Tibial artery (tissue), 4 donors: ENCODE results near the gene GABRE.

ENCODE experiments used
- DNase-seq, 2 donors: peaks; one replicate each; pipeline ENCODE4 v3.0.0-alpha.2; 2019
- H3K27ac ChIP-seq, 2 donors: fragments of 200-600 bp; sonication (generic) in 1 of 2; 1 replicate in 1 of 2; 2 replicates in 1 of 2; pipeline ENCODE4 v1.5.1; 2018 to 2019; ENCODE audit warnings: mild to moderate bottlenecking in 1 of 2
- H3K27me3 ChIP-seq, 2 donors: fragments of 200-600 bp; sonication (generic) in 1 of 2; one replicate each; pipeline versions ENCODE4 v1.5.1 to v1.6.0; 2016 to 2019
- H3K36me3 ChIP-seq, 3 donors: fragments of 200-600 bp; sonication (generic) in 2 of 3; one replicate each; pipeline ENCODE4 v1.5.1; 2016 to 2019; ENCODE audit warnings: mild to moderate bottlenecking in 2 of 3
- H3K4me1 ChIP-seq, 4 donors: fragments of 200-600 bp; sonication (generic) in 2 of 4; 1 replicate in 3 of 4; 2 replicates in 1 of 4; pipeline ENCODE4 v1.5.1; 2016 to 2019
- H3K4me3 ChIP-seq, 2 donors: fragments of 200-600 bp; sonication (generic) in 1 of 2; 1 replicate in 1 of 2; 2 replicates in 1 of 2; pipeline ENCODE4 v1.5.1; 2018 to 2019; ENCODE audit warnings: mild to moderate bottlenecking in 2 of 2
- H3K9me3 ChIP-seq, 3 donors: fragments of 200-600 bp; sonication (generic) in 1 of 3; one replicate each; pipeline ENCODE4 v1.5.1; 2016 to 2019
- intact Hi-C: fragments of 100-400 bp; cut with DNase I; formaldehyde crosslinking; loops from one replicate; pipeline ENCODE4 v1.15.0; 2023; ENCODE audit warnings: low total_unique reads
- TF ChIP-seq, protein P1 (sequence below), 2 experiments: fragments of 200-600 bp in 1 of 2; fragments of 450-650 bp in 1 of 2; IDR thresholded peaks; one replicate each; pipeline ENCODE4 v1.5.1; 2017 to 2019; ENCODE audit warnings: antibody characterized with exemption in 2 of 2, mild to moderate bottlenecking in 1 of 2, moderate library complexity in 1 of 2

GABRE gene

DNA sequence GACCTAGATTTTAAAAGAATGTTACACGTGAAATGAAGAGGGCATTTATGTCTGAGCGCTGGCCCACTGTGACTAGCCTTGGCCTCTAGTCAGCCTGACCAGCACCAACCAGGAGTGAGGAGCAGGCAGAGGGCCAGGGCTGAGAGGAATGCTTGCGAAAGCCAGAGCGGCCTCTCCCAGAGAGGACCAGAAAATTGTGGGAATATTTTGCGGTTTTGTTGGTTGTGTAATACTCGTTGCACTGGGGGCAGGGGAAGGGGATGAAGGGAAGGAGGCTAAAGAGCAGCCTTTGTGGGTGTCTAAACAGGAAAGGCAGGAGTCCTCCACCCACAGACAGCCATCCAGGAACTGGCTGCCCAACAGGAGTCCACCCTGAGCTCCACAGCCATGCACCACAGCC is 3.8 kb downstream of the GABRE start:
- no peak overlapping the region for H3K4me3 ChIP-seq
- H3K9me3 ChIP-seq: no peaks in the 10 kb centered on the region
- peak overlapping the region in 1 of 2 donors; percentile 59 for H3K27ac ChIP-seq
- H3K27me3 ChIP-seq: no peaks in the 10 kb centered on the region
- DNase-seq: peak; percentile 77 to 89
- peaks cover 0 to 20% (median 6%) of the 10 kb centered on the region in 3 donors for H3K36me3 ChIP-seq
- TF ChIP-seq, protein P1, sequence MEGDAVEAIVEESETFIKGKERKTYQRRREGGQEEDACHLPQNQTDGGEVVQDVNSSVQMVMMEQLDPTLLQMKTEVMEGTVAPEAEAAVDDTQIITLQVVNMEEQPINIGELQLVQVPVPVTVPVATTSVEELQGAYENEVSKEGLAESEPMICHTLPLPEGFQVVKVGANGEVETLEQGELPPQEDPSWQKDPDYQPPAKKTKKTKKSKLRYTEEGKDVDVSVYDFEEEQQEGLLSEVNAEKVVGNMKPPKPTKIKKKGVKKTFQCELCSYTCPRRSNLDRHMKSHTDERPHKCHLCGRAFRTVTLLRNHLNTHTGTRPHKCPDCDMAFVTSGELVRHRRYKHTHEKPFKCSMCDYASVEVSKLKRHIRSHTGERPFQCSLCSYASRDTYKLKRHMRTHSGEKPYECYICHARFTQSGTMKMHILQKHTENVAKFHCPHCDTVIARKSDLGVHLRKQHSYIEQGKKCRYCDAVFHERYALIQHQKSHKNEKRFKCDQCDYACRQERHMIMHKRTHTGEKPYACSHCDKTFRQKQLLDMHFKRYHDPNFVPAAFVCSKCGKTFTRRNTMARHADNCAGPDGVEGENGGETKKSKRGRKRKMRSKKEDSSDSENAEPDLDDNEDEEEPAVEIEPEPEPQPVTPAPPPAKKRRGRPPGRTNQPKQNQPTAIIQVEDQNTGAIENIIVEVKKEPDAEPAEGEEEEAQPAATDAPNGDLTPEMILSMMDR (IDR thresholded peaks at IDR 0.05): no peak
- intact Hi-C loops: loop anchor here (10.0 kb wide), 1 partner anchor 576 kb away; the partner anchor contains the start of gene VMA21
- H3K4me1 ChIP-seq: peaks cover 0 to 30% (median 2%) of the 10 kb centered on the region in 4 donors

DNA sequence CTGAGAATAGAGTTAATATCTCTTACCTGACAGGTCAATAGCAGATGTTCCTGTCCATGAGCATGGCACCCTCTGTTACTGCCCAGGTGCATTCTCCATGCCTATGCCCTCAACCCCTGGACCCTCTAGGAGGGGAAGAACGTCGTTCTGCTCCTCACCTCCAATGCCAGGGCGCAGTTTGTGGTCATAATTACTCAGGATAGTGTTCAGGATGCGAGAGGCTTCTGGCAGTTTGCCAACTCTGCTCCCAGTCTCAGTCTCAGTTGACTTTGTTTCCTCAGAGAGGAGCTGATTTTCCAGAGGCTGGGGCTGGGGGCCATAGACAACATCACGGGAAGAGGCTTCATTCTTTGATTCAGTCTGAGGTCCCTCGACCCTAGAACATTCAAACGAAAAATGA is 4.4 kb downstream of the GABRE start:
- intact Hi-C loops: loop anchor here (10.0 kb wide), 1 partner anchor 575 kb away; the partner anchor contains the start of gene VMA21
- peaks cover 0 to 30% (median 2%) of the 10 kb centered on the region in 4 donors for H3K4me1 ChIP-seq
- H3K27ac ChIP-seq: peak overlapping the region in 1 of 2 donors; percentile 59
- H3K9me3 ChIP-seq: no peaks in the 10 kb centered on the region
- peak in 1 of 2 donors; percentile 20 for DNase-seq
- no peak overlapping the region for H3K4me3 ChIP-seq
- TF ChIP-seq, protein P1 (IDR thresholded peaks at IDR 0.05): no peak
- H3K27me3 ChIP-seq: no peaks in the 10 kb centered on the region
- H3K36me3 ChIP-seq: peaks cover 0 to 20% (median 6%) of the 10 kb centered on the region in 3 donors

DNA sequence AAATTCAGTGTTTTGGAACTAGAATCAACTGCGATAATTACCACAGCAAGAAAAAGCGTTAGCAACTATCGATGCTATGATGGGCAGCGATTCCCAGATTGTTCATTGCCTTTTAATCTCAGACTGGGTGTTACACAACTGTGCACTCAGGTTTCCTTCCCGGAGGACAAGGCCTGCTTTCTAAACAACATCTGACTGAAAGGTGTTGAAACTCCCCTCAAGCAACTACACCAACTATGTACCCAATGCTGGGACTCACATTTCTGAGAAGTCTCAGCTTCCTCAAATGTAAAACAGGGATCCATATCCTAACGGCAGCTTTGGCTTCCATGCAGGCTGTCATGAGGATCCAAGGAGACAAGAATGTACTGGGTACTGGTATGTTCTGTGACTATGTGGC is 8.2 kb downstream of the GABRE start:
- H3K27me3 ChIP-seq: no peaks in the 10 kb centered on the region
- no peak for DNase-seq
- H3K9me3 ChIP-seq: no peaks in the 10 kb centered on the region

DNA sequence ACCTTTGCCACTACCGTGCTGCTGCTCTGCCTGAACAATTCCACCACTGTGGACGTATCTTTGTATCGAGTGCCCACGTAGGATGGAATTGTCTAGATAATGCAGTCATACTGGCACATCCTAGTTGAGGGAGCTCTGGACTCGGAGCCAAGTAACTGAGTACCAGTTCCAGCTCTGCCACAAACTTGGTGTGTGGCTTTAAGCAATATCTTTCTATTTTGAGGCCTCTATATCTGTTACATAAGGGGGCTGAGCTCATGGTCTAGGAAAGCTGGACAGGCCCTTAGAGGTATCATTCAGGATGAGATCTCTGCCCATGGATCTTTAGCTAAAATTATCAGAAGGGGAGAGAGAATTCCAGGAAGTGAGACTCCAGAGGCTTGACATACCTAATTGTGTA is 12.4 kb downstream of the GABRE start:
- no peak for DNase-seq
- Histone ChIP-seq H3K36me3 (peaks cover 9 to 28% (median 28%) of the 10 kb centered on the region in 3 donors), H3K27me3 (no peaks in the 10 kb centered on the region), H3K27ac (no peak overlapping the region), H3K4me3 (no peak overlapping the region), H3K4me1 (no peaks in the 10 kb centered on the region), H3K9me3 (no peaks in the 10 kb centered on the region)
- TF ChIP-seq, protein P1 (IDR thresholded peaks at IDR 0.05): no peak
- intact Hi-C loops: no loop called here

More for the DNA sequence above, 8.2 kb downstream of the GABRE start:
- Histone ChIP-seq H3K4me1 (peaks cover 0 to 15% (median 0%) of the 10 kb centered on the region in 4 donors), H3K27ac (no peak overlapping the region), H3K36me3 (peaks cover 0 to 20% (median 19%) of the 10 kb centered on the region in 3 donors), H3K4me3 (no peak overlapping the region)
- TF ChIP-seq, protein P1 (IDR thresholded peaks at IDR 0.05): no peak
- intact Hi-C loops: no loop called here

DNA sequence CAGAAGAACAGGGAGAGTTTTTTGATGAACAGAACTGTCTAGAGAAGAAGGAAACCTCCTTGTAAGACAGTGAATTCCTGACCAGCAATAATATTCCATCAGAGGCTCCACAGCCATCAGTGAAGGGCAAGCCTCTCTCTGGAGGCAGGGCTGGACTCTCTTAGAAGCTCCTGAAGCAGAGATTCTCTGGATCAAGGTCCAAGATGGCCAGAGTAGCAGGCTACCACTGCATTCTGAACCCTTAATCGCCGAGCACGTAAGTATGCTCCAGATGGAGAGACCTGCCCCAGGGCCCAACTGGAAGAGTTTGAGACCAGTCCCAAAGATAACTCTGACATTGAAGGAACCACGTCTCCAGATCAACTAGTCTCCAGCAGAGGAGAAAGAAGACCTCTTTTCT is 16.4 kb downstream of the GABRE start:
- intact Hi-C loops: no loop called here
- Histone ChIP-seq H3K9me3 (no peaks in the 10 kb centered on the region), H3K27me3 (no peaks in the 10 kb centered on the region), H3K4me1 (no peaks in the 10 kb centered on the region), H3K27ac (no peak overlapping the region), H3K36me3 (peaks cover 13 to 48% (median 46%) of the 10 kb centered on the region in 3 donors), H3K4me3 (no peak overlapping the region)
- no peak for DNase-seq
- TF ChIP-seq, protein P1 (IDR thresholded peaks at IDR 0.05): no peak

DNA sequence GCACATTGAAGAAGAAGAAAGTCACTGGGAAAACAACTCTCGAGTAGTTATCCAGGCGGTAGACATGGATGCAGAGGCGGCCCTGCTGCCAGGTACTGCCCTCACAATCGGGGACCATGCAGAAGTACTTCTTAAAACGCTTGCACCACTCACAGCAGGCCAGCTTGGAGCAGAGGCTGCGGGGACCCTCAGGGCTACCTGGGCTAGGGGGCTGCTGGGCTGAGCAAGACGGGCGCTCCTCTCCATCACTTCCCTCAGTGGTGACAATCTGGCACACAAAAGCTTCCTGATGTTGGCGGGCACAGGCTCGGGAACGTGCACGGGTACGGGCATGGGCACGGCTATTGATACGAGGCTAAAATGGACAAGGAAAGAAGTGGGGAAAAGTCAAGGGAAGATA is 19.7 kb downstream of the GABRE start:
- no peak overlapping the region for H3K27ac ChIP-seq
- DNase-seq: no peak
- intact Hi-C loops: no loop called here
- H3K9me3 ChIP-seq: no peaks in the 10 kb centered on the region
- no peaks in the 10 kb centered on the region for H3K27me3 ChIP-seq
- no peaks in the 10 kb centered on the region for H3K4me1 ChIP-seq
- TF ChIP-seq, protein P1 (IDR thresholded peaks at IDR 0.05): no peak
- no peak overlapping the region for H3K4me3 ChIP-seq
- peaks cover 13 to 47% (median 33%) of the 10 kb centered on the region in 3 donors for H3K36me3 ChIP-seq
